IPS-18c (cell line): ENCODE results near the gene FOXD1.

Experiments used
- H3K4me3 ChIP-seq: 2 replicates; pipeline ENCODE4 v1.7.0; 2013; ENCODE audit warnings: low read depth, mild to moderate bottlenecking, low read length, moderate library complexity; ENCODE audit not compliant: insufficient read depth
- H3K9me3 ChIP-seq: one replicate; pipeline ENCODE4 v1.6.1; 2013; ENCODE audit warnings: mild to moderate bottlenecking, low read length, moderate library complexity; ENCODE audit not compliant: control insufficient read depth, insufficient read depth

FOXD1 gene

DNA sequence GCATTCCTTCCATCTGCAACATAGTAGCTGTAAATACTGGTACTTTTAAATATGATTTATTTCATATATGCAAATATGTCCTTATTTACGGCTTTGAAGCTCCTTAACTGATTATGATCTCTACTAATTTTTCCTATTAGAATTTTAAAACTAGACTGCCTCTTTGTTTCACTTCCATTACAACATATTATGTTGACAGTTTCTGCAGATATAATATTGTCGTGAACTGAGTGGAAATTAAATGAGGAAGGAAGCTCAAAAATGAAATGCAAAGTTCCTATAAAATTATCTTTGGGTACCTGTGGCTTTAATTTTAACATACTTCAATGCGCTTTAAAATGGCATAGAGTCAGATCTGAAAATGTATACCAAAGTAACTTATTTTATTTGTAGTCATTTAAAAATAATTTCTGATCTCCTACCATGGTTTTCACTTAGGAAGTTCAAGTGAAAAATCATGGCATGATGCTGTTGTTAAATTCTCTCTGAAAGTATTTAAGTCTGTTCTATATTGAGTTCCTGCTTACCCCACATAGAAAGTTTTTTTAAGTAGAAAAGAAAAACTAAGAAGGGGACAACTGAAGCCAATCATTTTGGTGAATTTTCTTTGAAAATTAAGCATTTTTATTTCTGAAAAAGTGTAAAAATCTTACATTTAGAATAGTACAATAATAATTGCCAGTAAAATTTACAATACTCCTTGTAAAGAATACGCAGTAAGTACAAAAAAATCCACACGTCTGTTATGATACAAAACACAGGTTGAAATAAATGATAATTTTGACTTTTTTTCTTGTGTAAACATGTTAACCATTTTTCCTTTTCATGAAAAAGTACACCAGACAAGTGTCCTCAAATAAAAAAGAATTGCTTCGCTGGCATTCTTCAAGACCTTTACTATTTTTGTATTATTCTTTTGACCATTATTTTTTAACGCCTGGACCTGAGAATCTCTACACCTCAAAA, 2.6 kb downstream of the FOXD1 start:
- peak overlapping the region; percentile 25 for H3K4me3 ChIP-seq
- no peaks in the 10 kb centered on the region for H3K9me3 ChIP-seq

DNA sequence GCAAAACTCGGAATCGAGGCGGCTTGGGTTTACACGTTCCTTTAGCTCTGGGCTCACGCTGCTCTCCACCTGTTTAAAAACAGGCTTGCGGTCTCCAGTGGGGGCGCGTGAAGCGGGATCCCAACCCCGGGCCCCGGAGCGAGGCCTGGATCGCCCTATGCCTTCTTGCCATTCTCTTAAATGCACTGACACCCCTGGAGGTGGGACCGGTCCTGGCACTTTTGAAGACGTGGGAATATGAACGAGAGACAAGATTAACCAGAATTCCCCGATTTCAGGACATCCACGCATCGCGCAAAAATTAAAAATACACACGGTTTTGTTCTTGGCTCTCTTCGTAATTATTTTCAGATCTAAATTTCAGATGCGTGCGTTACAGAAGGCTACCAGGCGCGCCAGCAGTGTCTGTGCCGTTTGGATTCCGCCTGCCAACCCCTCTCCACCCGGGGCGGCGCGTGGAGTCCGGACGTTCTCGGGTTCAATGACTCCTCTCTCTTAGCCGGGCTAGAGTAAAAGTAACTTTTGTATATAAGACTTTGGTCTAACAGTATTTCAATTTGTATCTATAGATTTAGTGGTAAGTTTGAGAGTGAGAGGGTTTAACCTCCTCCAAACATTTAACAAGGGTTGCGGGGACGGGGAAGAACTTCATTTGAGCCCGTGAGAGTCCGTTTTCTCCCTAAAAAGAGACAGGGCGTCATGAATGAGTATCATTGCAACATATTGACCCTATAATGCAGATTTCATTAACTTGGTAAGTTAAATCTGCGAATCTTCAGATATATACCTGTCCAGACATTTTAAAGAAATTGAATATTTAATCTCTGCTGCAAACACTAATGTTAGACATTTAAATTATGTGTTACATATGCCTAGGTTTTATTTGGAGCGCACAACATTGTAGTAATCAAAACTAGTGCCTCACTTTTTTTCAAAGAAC, 3.8 kb downstream of the FOXD1 start:
- no peaks in the 10 kb centered on the region for H3K9me3 ChIP-seq
- H3K4me3 ChIP-seq: peak overlapping the region; percentile 34; the same call in 1 of the 2 replicates

GRCh38 chr5:73443829-73444498, 4.6 kb downstream of the FOXD1 start:
- H3K4me3 ChIP-seq: peak overlapping the region; percentile 34; the same call in 1 of the 2 replicates

DNA sequence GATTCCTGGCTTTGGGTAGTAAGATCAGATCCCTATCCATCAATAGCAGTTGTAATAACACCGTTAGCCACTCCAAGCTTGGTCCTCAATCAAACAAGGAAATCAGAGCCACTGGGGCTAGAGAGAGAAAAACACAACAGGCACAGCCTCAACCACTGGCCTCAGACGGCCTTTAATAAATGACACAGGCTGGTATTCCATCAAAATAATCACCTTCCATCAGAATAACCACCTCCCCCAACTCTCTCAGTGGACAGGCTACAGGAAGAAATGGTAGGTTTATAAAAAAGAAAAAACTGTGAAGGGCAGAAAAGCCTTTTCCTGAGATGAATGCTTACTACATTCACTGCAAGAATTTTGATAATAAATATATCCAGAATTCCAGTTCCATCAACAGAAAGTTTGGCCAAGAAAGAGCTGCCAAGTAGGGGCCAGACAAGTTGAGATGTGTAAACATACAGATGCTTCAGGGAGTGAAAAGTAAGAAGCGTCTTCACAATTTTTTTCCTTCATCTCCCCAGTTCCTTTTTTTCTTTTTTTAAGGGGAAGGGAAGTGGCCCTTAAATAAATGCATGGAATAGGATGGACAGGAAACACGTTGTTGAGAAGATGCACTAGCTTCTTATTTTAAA, 5.5 kb downstream of the FOXD1 start:
- no peak overlapping the region for H3K4me3 ChIP-seq
- H3K9me3 ChIP-seq: no peaks in the 10 kb centered on the region

More at GRCh38 chr5:73443829-73444498, 4.6 kb downstream of the FOXD1 start:
- no peaks in the 10 kb centered on the region for H3K9me3 ChIP-seq

DNA sequence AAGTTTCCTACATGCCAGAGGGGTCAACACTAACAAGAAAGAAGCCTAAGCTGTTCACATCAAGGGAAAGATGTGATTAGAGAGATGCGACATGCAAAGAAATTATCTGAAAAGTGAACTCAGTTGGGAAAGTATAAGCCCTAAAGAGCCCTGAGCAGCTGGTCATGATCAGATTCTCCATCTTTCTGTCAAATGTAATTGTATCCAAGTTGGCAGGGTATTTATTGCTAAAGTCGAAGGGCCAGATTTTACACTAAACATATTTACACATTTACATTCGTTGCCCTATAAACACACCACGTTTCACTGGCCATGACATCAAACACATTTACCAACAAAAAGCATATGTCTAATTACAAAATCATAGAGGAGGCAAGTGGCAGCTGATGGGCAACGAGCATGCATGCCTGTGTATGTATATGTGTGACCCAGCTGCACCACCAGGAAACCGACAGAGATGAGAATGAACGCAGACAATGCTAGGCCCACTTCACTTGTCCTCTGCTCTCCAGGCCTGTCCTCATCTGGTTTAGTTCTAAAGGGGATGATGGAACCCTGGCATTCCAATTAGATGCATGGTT, 6.3 kb downstream of the FOXD1 start:
- no peaks in the 10 kb centered on the region for H3K9me3 ChIP-seq

GRCh38 chr5:73441378-73441777, 7.2 kb downstream of the FOXD1 start:
- no peak overlapping the region for H3K4me3 ChIP-seq

More for the DNA sequence above, 6.3 kb downstream of the FOXD1 start:
- H3K4me3 ChIP-seq: no peak overlapping the region

DNA sequence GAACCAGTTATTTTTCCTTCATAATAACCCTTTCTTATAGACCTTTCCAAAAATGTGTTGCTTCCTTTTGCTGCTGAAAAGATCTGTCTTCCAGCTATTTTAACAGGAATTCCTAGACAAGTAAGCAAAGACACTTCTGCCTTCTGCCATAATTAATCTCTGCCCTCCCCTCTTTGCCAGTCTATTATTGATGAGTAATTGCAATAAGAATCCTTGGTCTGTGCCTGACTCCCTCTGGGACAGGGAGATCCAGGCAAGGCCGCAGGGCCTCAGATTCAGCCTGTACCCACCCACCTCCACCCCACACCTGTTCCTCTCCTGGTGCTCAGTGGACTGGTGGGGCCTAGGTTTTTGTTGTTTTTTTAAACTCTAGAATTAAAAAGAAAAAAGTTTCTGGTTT, 8.3 kb downstream of the FOXD1 start:
- Histone ChIP-seq H3K9me3 (no peaks in the 10 kb centered on the region), H3K4me3 (no peak overlapping the region)

More at GRCh38 chr5:73441378-73441777, 7.2 kb downstream of the FOXD1 start:
- H3K9me3 ChIP-seq: no peaks in the 10 kb centered on the region

DNA sequence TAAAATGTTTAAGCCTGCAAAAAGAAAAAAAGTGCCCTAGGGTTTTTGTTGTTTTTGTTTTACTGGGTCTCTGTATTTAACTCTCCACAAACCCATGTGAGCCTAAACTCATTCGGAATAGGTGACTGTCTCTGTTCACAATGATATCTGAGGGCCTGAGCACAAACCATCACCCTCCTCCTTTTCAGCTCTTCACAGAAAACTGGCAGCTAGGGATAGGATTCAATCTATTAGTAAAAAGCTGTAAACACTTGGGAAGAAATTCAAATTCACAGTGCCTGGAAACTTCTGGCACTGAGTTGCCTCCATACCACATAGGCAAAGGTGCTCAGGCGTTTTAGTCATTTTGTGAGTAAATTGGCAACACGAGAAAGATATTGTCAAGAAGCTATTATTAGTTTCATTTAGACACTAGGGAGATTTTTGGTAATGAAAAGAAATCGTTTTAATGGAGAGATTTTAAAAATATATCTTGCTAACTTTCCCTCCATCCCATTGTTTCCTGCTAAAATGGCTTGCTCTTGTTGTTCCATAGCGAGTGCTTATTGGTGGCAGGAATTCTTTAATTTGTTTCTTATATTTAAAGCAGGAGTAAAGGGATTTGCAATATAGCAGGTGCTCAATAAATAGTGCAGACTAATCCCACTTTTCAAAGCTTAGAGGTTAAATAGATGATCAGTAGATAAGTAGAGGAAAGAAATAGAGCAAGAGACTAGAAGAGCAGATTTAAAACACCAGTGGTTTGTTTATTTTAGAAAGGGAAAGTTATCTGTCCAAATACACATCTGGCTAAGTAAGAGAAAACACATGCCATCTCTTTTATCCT, 9.7 kb downstream of the FOXD1 start:
- H3K9me3 ChIP-seq: no peaks in the 10 kb centered on the region
- H3K4me3 ChIP-seq: no peak overlapping the region

DNA sequence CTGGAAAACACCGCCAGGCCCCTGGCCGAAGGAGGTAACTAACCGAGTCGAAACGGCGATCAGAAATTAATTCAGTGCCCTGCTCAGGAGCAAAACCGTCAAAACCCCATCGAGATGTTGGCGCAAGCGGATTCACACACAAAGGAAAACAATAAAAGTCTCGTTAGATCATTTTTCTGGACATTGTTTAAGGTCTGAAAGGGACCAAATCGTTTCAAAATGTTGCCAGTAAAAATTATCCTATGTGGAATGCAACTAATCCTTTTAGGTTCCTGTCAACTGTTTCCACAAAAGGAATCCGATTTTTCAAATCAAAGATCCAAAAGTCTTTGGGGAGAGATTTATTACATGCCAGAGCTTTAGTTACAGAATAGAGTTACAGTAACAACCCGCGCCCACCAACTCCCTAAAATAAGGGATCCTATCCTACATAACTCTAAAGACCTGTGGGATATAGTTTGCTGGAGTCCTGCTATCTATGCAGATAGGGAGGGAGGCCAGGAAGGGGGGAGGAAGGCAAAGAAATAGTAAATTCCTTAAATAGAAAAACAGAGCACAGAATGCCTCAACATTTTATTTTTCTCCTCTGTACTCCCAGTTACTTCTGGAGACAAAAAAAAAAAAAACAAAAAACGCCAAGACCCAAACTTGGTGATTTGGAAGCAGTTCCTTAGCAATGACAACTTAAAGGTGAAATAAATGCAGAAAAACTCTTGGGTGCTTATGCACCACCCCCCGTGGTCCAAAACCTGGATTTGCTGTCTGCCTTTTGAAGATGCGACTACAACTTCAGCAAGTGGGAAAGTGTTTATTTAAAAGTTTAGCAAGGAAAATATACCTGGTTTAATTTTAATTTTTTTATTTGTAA, 10.6 kb downstream of the FOXD1 start:
- H3K9me3 ChIP-seq: no peaks in the 10 kb centered on the region
- peak overlapping the region; percentile 60 for H3K4me3 ChIP-seq

DNA sequence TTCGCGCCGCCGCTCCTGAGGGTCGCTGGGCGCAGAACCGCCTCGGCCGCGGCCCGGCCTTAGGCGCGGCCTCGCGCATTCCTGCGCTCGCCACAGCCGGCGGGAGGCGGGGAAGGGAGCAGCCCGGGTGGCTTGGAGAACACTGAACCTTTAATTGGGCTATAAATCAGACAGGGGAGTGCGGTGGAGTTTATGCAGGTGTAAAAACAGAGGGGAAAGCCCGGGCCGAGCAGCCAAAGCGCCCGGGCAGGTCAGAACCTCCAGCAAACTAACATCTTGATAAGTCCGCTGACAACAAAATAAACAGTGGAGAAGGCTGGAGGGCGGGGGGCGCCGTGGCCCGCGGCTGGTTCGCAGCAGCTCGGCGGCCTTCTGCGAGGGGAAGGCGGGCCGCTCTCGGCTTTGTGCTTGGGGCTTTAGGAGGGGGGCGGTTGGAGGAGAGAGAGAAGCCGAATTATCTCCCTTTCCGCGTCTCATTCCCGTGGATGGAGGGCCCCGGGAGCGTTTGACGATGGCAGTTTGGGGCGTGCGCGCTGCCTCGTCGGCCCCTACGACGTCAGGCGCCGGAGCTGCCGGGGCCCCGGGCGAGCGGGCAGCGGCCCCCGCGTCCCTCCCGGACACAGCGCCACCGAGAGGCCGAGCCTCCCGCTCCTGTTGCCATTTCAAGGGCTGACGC, 11.3 kb downstream of the FOXD1 start:
- Histone ChIP-seq H3K4me3 (peak overlapping the region; percentile 60), H3K9me3 (no peaks in the 10 kb centered on the region)

DNA sequence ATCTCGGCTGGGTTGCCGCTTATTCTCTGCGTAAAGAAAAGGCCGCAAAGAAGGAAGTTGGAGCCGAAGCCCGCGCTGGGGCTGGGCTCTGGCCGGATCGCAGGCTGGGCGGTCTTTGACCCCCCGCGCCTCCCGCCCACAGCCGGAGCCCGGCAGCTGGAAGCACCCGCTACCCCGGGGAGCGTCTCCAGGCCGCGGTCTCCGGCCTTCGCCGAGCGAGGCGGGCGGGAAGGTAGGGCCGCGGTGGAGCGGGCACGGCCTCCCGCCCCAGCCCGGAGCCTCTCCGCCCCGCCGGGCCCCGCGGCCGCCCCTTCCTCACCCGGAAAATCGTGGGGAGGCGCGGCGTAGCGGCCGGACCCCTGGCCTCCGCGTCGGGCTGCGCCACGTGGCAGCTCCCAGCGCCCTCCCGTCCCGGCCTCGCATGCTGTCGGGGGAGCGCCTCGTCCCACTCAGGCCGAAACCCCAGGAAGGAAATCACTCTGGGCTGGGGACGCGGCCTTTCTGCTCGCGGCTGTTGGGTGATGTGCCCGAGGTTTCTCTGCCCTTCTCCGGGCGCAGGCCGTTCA, 12.0 kb downstream of the FOXD1 start:
- H3K4me3 ChIP-seq: peak overlapping the region; percentile 60; the same call in 1 of the 2 replicates
- H3K9me3 ChIP-seq: no peaks in the 10 kb centered on the region

GRCh38 chr5:73435759-73436534, 12.6 kb downstream of the FOXD1 start:
- Histone ChIP-seq H3K9me3 (no peaks in the 10 kb centered on the region), H3K4me3 (peak overlapping the region; percentile 60; the same call in 1 of the 2 replicates)

DNA sequence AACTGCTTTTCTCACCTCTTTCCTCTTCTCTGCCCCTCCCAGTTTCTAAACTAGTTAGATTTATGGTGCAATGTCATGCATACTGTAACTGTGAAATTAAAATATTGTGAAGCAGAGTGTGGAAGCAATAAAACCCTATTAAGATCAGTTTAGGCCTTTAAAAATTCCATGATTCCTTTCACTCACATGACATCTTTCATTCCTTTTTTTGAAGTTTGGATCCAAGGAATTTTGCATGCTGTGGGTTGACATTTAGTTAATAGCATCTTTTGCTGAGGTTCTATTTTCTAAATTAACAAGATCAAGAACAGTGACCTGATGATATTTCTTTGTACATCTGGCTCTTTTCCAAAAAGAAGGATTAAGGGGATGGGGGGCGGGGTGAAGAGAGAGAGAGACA, 13.7 kb downstream of the FOXD1 start:
- H3K4me3 ChIP-seq: no peak overlapping the region
- no peaks in the 10 kb centered on the region for H3K9me3 ChIP-seq
